ENCODE results near the gene IGLL5. TPM values are rescaled to one million over a fixed set of nuclear protein-coding genes. Genes with fewer than 3 reads are reported as not detected.

Gene IGLL5
- total RNA-seq, 1 donor from 2014 or later = not detected

DNA sequence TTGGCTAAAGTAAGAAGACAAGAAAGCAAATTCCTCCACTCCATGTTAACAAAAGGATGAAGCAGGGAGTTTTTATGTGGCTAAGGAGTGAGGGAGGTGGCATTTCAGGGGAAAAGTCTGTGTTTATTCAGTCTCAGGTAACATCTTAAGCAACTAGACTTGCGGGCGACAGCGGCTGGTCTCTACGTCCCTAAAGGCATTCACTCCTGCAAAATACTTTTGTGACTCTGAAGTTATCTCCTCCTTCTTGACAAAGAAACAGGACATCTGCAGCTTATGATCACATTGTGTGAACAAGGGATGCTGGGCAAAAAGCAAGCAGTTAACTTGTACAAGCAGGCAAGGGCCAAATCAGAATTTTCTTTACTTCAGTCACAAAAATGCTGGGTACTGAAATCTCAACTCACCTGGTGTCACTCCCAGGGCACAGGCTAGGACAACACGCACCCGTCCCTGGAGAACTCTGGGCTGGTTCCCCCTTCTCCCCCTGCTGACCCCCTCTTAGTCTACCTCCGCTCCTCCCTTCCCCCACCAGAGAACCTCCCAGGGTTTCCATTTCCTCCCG, 38.3 kb downstream of the IGLL5 start:
- no peak for DNase-seq (ENCODE audit: low spot score)
- H3K27me3 Mint-ChIP-seq (ENCODE audit: unreplicated experiment) = peaks cover 14% of the 10 kb centered on the region
- H3K4me1 Mint-ChIP-seq (ENCODE audit: unreplicated experiment) = peaks cover 7% of the 10 kb centered on the region
- TF ChIP-seq, protein P1, sequence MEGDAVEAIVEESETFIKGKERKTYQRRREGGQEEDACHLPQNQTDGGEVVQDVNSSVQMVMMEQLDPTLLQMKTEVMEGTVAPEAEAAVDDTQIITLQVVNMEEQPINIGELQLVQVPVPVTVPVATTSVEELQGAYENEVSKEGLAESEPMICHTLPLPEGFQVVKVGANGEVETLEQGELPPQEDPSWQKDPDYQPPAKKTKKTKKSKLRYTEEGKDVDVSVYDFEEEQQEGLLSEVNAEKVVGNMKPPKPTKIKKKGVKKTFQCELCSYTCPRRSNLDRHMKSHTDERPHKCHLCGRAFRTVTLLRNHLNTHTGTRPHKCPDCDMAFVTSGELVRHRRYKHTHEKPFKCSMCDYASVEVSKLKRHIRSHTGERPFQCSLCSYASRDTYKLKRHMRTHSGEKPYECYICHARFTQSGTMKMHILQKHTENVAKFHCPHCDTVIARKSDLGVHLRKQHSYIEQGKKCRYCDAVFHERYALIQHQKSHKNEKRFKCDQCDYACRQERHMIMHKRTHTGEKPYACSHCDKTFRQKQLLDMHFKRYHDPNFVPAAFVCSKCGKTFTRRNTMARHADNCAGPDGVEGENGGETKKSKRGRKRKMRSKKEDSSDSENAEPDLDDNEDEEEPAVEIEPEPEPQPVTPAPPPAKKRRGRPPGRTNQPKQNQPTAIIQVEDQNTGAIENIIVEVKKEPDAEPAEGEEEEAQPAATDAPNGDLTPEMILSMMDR (IDR thresholded peaks at IDR 0.05; ENCODE audit: unreplicated experiment) = no peak
- H3K36me3 Mint-ChIP-seq (ENCODE audit: low read depth, unreplicated experiment) = no peaks in the 10 kb centered on the region
- no peaks in the 10 kb centered on the region for H3K9me3 Mint-ChIP-seq (ENCODE audit: unreplicated experiment)
- H3K27ac Mint-ChIP-seq (ENCODE audit: unreplicated experiment) = no peak overlapping the region
- no peak overlapping the region for H3K4me3 Mint-ChIP-seq (ENCODE audit: unreplicated experiment)

GRCh38 chr22:22926370-22927195, 39.0 kb downstream of the IGLL5 start:
- Mint-ChIP-seq H3K36me3 (ENCODE audit: low read depth, unreplicated experiment) (no peaks in the 10 kb centered on the region), H3K9me3 (ENCODE audit: unreplicated experiment) (no peaks in the 10 kb centered on the region), H3K4me3 (ENCODE audit: unreplicated experiment) (no peak overlapping the region), H3K27me3 (ENCODE audit: unreplicated experiment) (peaks cover 14% of the 10 kb centered on the region), H3K27ac (ENCODE audit: unreplicated experiment) (no peak overlapping the region), H3K4me1 (ENCODE audit: unreplicated experiment) (peaks cover 7% of the 10 kb centered on the region)
- TF ChIP-seq, protein P1 (IDR thresholded peaks at IDR 0.05; ENCODE audit: unreplicated experiment) = no peak
- no peak for DNase-seq (ENCODE audit: low spot score)

- peaks cover 10% of the 10 kb centered on the region for H3K27me3 Mint-ChIP-seq (ENCODE audit: unreplicated experiment)
- no peaks in the 10 kb centered on the region for H3K36me3 Mint-ChIP-seq (ENCODE audit: low read depth, unreplicated experiment)
- H3K9me3 Mint-ChIP-seq (ENCODE audit: unreplicated experiment) = no peaks in the 10 kb centered on the region
- TF ChIP-seq, protein P1 (IDR thresholded peaks at IDR 0.05; ENCODE audit: unreplicated experiment) = no peak
- H3K4me1 Mint-ChIP-seq (ENCODE audit: unreplicated experiment) = peaks cover 7% of the 10 kb centered on the region
- no peak overlapping the region for H3K27ac Mint-ChIP-seq (ENCODE audit: unreplicated experiment)
- no peak for DNase-seq (ENCODE audit: low spot score)
- H3K4me3 Mint-ChIP-seq (ENCODE audit: unreplicated experiment) = no peak overlapping the region
Observed at GRCh38 chr22:22927196-22927887, 39.7 kb downstream of the IGLL5 start.

- no peak overlapping the region for H3K4me3 Mint-ChIP-seq (ENCODE audit: unreplicated experiment)
- H3K27ac Mint-ChIP-seq (ENCODE audit: unreplicated experiment) = no peak overlapping the region
- TF ChIP-seq, protein P1 (IDR thresholded peaks at IDR 0.05; ENCODE audit: unreplicated experiment) = no peak
- no peaks in the 10 kb centered on the region for H3K36me3 Mint-ChIP-seq (ENCODE audit: low read depth, unreplicated experiment)
- DNase-seq (ENCODE audit: low spot score) = no peak
- H3K27me3 Mint-ChIP-seq (ENCODE audit: unreplicated experiment) = peaks cover 12% of the 10 kb centered on the region
- no peaks in the 10 kb centered on the region for H3K9me3 Mint-ChIP-seq (ENCODE audit: unreplicated experiment)
- peaks cover 7% of the 10 kb centered on the region for H3K4me1 Mint-ChIP-seq (ENCODE audit: unreplicated experiment)
Observed at GRCh38 chr22:22927888-22928665, 40.5 kb downstream of the IGLL5 start.

All from endothelial cell (in vitro differentiated cells).